Stimulated activated naive CD4-positive, alpha-beta T cell (primary cell): ENCODE data around the gene OSBPL5.

Source experiments
- DNase-seq, 6 experiments: peaks; one replicate each; lab custom pipeline; 2025; lab: John Stamatoyannopoulos, UW

Gene OSBPL5

GRCh38 chr11:3165152-3165705, at the start of gene OSBPL5:
TSS of gene OSBPL5 (minus strand) at chr11:3165310. CDS start at chr11:3129148, 36,162 bp downstream.
- peak in 4 of 6 experiments; percentile 23 to 42 (median 30) for DNase-seq

GRCh38 chr11:3214420-3214699, 49.2 kb upstream of the OSBPL5 start:
- no peak for DNase-seq

- DNase-seq: no peak
Observed at GRCh38 chr11:3213659-3214419, 48.7 kb upstream of the OSBPL5 start.

GRCh38 chr11:3208272-3208671, 43.2 kb upstream of the OSBPL5 start:
- no peak for DNase-seq

- DNase-seq: no peak
Observed at GRCh38 chr11:3207526-3208189, 42.5 kb upstream of the OSBPL5 start.

GRCh38 chr11:3206922-3207204, 41.8 kb upstream of the OSBPL5 start:
- DNase-seq: no peak

GRCh38 chr11:3206156-3206921, 41.2 kb upstream of the OSBPL5 start:
- DNase-seq: no peak

- DNase-seq: no peak
Observed at GRCh38 chr11:3205261-3206155, 40.4 kb upstream of the OSBPL5 start.

GRCh38 chr11:3204141-3205015, 39.3 kb upstream of the OSBPL5 start:
- no peak for DNase-seq

GRCh38 chr11:3203221-3204043, 38.3 kb upstream of the OSBPL5 start:
- DNase-seq: no peak

GRCh38 chr11:3202759-3203158, 37.6 kb upstream of the OSBPL5 start:
- DNase-seq: no peak

- no peak for DNase-seq
Observed at GRCh38 chr11:3202305-3202704, 37.2 kb upstream of the OSBPL5 start.

- no peak for DNase-seq
Observed at GRCh38 chr11:3201677-3202181, 36.6 kb upstream of the OSBPL5 start.

- no peak for DNase-seq
Observed at GRCh38 chr11:3201112-3201581, 36.0 kb upstream of the OSBPL5 start.

GRCh38 chr11:3200388-3201111, 35.4 kb upstream of the OSBPL5 start:
- DNase-seq: no peak

- DNase-seq: no peak
Observed at GRCh38 chr11:3199537-3200295, 34.6 kb upstream of the OSBPL5 start.

- DNase-seq: no peak
Observed at GRCh38 chr11:3198815-3199214, 33.7 kb upstream of the OSBPL5 start.

GRCh38 chr11:3197878-3198528, 32.9 kb upstream of the OSBPL5 start:
- DNase-seq: no peak
